ENCODE measurements around the gene SYNGAP1.

The SYNGAP1 gene

DNA sequence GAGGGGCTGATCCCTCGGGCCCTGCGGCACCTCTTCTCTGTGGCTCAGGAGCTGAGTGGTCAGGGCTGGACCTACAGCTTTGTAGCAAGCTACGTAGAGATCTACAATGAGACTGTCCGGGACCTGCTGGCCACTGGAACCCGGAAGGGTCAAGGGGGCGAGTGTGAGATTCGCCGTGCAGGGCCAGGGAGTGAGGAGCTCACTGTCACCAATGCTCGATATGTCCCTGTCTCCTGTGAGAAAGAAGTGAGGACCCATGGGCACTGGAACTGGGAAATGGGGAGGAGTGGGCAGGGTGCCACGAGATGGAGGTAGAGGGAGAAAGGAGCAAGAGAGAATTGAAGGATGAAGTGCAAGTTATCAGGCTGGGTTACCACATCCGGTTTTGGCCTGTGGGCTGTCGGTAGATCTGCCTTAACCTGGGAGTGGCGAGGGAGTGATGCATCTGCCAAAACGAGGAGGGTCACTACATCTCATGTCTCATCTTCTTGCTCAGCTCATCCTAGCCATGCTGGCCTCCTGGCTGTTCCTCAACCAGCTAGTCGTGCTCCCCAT lies 14.4 kb upstream of the SYNGAP1 start:
- DNase-seq: no peak

GRCh38 chr6:33406126-33406525 lies 13.7 kb upstream of the SYNGAP1 start:
- DNase-seq: no peak

DNA sequence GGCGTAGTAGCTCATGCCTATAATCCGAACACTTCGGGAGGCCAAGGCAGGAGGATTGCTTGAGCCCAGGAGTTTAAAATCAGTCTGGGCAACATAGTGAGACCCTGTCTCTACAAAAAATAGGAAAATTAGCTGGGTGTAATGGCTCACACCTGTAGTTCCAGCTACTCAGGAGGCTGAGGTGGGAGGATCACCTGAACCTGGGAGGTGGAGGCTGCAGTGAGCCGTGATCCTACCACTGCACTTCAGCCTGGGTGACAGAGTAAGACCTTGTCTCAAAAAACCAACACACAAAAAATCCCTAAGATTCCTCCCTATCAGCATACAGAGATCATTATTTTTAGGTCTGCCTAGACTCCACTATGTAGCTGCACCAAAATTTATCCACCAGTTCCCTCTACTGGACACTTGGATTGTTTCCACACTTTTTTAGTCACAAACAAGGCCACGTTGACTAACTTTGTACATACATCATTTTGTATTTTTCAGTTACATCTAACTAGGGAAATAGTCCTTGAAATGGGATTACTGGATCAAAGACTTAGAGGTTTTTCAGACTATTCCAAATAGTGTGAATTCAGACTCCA lies 12.6 kb upstream of the SYNGAP1 start:
- DNase-seq: no peak

DNA sequence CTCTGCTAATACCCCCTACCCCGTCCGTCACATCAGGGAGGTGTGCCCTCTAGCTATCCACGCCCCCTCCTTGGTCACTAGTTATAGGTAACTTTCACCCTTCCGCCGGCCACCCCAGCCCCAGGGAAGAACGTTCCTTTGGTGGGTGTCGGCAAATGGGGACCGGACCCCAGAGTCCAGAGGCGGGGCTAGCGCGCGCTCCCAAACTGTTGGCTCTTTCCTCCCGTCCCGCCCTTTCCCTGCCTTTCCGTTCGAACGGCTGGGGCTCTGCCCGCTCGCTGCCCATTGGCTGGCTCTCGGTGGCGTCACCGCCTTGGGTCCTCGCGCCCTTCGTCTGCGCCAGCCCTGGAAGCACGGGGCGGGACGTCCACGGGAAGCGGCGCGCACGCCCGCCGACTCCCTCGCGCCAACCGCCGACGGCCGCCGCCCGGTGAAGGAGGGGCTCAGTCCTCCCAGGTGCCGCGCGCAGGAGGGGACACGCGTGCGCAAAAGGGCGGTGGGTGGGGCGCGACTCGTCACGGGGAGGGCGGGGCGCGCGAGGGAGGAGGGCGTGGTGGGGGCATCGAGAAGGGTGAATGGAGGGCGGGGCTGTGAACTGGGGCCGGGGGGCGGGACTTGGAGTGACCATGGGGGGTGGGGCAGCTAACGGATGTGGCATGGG lies 9.7 kb upstream of the SYNGAP1 start:
- DNase-seq: peak; percentile 83

DNA sequence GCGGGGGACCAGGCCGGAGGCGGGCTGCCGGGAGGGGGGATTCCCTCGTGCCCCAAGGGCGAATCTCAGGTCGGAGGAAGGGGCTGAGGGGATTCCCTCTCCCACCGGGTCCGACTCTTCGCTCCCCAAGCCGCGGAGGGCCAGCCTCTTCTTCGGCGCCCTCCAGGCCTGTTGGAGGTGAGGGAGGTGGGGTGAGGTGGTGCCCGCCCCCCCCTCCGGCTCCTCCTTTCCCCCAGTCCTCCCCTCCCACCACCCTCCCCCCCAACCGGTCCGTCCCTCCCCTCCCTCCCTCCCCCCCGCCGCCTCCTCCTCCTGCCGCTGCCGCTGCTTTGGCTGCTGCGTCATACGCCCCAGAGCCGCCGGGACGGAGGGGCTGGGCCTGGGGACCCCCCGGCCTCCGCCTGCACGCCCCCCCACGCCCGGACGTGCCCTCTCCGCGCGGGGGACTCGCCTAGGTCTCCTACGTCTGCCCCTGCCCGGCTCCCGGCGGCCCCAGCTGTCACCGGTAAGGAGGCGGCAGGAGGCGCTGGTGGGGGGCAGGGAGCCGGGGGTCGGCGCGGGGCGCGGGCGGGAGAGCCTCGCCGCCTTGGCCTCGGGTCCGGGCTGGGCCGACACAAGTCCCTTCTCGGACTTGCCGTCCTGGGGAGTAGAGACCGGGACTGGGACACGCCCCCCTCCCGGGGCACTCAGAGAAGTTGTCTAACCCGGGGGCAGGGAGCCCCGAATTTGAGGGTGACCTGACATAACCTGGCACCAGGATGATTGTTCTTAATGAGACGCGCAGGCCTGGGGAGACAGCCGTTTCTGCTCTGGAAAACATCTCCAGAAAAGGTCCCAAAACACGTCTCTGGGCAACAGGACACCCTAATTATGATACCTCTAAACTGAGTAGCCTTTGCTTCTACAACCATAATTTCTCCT lies 8.9 kb upstream of the SYNGAP1 start, which contains the start of gene PHF1:
Gene PHF1 (plus strand): TSS at position 304 of the 921 bp plus-strand sequence. CDS start 1,250 bp downstream, outside the sequence.
- DNase-seq: no peak

GRCh38 chr6:33411632-33412005 lies 8.2 kb upstream of the SYNGAP1 start:
- DNase-seq: no peak

DNA sequence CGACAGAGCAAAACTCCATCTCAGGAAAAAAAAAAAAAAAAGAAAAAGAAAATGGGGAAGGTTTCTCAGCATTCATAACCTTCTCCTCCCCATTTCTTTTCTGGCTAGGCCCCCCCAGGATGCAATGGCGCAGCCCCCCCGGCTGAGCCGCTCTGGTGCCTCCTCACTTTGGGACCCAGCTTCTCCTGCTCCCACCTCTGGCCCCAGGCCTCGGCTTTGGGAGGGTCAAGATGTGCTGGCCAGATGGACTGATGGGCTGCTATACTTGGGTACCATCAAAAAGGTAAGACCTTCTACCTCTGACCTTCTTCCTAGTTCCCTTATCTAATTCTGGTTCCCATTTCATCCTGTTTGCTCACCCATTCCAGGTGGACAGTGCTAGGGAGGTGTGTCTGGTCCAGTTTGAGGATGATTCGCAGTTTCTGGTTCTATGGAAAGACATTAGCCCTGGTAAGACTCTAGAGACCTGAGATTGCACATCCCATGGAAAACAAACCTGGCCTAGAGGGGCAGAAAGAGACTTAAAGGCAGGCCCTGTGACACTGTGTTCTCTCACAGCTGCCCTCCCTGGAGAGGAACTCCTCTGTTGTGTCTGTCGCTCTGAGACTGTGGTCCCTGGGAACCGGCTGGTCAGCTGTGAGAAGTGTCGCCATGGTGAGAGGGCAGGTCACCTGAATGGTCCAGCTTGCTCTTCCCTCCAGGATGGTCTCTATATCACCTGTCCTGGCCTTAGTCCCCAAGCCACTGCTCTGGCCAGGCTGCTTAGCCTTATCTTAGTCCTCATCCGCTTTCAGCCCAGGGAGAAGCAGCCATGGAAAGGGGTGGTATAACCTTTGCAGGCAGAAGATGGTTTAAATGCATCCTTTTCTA lies 7.5 kb upstream of the SYNGAP1 start:
- DNase-seq: no peak

GRCh38 chr6:33413241-33414120 lies 6.4 kb upstream of the SYNGAP1 start:
- no peak for DNase-seq

DNA sequence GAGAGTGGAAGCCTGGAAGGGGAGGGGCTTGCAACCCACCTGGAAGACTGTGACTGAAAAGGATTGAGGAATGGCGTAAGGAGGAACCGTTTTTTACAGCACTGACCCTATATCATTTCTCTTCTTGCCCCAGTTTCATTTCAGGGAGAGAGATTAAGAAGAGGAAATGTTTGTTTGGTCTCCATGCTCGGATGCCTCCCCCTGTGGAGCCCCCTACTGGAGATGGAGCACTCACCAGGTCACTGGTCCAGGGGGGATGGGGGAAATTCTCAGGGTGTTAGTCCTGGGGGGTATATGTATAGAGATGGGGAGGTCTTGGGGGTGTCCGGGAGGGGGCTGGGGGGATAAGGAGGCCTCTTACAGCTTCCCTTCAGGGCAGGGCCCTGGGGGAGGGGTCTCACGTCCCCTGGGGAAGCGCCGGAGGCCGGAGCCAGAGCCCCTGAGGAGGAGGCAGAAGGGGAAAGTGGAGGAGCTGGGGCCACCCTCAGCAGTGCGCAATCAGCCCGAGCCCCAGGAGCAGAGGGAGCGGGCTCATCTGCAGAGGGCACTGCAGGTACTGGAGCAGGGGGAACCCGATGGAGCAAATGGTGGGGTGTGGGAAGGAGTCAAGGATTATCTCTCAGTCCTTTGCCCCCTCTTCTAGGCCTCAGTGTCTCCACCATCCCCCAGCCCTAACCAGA lies 5.1 kb upstream of the SYNGAP1 start:
- no peak for DNase-seq

GRCh38 chr6:33415831-33416230 lies 4.0 kb upstream of the SYNGAP1 start:
- no peak for DNase-seq

- no peak for DNase-seq
These were observed 3.3 kb upstream of the SYNGAP1 start for GRCh38 chr6:33416386-33417127.

GRCh38 chr6:33417128-33417902 lies 2.5 kb upstream of the SYNGAP1 start:
- DNase-seq: no peak

DNA sequence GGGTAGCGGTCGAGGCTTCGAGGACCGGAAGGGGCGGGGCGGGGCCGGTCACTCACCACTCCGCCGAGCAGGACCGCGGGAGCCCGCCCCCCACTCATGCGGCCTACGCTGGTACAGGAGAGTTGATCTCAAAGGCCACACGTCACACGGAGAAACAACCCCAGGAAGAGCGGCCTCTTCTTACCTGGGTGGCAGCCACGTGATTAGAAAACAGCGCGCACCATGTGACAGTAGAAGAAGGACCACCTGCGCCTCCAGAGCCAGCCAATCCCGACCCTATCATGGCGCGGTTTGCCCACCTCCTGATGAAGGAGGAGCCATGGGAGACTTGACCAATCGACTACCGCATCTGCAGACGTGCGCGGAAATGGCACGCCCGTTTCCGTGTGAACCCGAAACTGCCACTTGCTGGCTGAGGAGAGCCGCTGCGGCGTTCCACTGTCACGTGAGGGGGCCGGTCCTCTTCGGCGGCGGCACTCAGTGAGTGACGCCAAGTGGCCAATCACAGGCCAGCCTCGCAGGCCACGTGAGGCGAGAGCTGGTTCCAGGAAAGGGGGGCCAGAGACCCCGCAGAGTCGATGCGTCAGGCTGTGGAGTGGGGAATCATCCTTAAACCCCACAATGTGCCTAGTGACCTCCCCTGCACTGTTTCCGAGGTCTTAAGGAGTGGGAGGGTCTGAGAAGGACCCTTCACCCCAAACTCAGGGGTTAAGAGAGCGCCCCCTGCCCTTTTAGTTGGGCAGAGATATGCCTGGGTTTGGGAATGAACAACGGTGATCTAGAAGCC lies 1.8 kb upstream of the SYNGAP1 start, which contains the start of gene CUTA:
Gene CUTA (minus strand): TSS at position 205 of the 787 bp plus-strand sequence. CDS start 107 bp downstream, at position 98.
- DNase-seq: peak; percentile 96

DNA sequence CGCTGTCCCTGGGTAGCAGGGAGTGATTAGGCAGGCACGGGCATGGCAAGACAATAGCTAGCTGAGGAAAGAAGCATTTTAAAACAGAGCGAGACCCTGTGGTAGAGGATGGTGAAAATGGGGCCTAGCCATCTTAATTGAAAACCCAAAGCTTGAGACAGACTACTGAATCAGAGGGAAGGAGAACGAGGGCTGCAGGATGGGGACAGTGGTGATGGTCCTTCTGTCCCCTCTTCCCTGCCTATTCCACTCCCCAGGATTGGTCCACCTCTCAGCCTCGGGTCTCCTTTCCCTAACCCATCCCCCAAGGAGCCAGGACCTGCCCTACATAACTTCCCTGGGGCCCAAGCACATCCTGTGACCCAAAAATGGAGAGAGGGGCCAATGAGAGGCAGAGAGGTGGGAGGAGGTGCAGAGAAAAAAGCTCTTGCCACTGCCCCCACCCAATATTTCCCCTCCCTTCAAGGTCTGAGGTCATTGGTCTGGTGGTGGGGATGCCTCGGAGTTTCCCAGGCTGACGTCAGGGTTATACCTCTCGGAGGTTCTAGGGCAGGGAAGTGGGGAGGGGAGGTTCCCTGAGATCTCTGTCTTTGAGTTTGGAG lies 1.1 kb upstream of the SYNGAP1 start:
- no peak for DNase-seq

DNA sequence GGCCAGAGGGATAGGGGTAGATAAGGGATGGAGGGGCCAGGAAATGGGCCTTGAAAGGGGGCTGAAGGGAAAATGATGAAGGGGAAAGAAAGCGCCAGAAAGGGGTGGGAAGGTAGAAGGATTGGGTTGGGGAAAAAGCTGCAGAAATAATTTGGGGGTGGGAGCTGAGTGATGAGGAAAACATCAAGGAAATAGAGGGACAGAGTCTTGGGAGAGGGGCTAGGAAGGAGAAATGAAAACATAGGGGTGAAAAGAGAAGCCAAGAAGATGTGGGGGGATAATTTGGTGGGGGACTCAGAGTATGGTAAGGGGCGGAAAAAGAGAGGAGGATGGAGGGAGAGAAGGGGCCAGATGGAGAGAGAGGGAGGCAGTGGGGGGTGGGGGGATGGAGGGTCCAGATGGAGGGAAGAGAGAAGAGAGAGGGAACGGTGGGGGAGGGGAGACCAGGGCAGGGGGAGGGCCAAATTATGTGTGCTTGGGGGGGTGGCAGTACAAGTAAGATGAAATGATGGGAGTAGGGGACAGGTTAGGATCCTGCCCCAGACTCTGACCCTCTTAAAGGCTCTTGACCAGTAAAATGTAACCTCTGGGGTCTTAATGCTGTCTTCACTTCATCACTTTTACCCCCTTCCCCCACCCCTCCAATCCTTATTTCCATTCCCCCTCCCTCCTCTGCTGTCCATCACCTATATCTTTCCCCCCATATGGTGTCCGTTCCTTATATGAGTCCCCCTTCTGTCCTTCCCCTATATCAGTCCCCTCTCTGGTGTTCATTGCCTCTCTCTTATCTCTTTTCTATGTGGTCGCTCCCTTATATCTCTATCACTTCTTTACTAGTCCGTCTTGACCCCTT lies 852 bp downstream of the SYNGAP1 start:
- no peak for DNase-seq

- no peak for DNase-seq
These were observed 1.4 kb downstream of the SYNGAP1 start for GRCh38 chr6:33421344-33421643.

GRCh38 chr6:33423777-33424176 lies 3.9 kb downstream of the SYNGAP1 start:
- no peak for DNase-seq
